Measurements from ENCODE around the gene GRID2IP. TPM values are rescaled to one million over a fixed set of nuclear protein-coding genes. Genes with fewer than 3 reads are reported as not detected.

GRID2IP gene
- total and polyA plus RNA-seq, 2 of the 13 experiments (the other 11 are each of a cell fraction or from before 2014, with no cell fraction given): 0.03 TPM; not detected in 1

DNA sequence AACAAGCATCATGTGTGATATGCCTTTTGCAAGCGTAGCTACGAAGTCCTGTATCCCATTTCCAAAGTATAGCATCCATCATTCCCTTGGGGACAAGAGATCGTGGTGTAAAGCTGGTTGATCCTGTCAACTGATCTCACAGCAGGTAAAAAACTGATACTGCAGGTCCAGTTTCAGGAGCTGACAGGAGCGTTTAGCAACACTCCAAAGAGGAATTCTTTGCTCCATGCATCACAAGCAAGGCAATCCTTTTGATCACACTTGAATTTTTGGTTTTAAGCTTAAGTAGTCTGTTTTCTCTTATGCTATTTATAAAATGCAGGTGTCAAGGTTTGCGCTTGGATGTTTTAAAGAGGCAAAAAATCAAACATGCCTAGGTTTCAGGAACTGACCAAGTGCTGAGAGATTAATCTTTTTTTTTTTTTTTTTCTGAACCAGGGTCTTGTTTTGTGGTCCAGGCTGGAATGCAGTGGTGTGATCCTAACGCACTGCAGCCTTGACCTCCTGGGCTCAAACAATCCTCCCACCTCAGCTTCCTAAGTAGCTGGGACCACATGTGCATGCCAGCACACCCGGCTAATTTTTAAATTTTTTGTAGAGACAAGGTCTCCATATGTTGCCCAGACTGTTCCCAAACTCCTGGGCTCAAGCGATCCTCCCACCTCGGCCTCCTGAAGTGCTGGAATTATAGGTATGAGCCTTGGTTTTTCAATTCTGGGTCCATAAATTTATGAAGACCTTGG lies 24.2 kb upstream of the GRID2IP start (continued):
- TF ChIP-seq, protein P1, sequence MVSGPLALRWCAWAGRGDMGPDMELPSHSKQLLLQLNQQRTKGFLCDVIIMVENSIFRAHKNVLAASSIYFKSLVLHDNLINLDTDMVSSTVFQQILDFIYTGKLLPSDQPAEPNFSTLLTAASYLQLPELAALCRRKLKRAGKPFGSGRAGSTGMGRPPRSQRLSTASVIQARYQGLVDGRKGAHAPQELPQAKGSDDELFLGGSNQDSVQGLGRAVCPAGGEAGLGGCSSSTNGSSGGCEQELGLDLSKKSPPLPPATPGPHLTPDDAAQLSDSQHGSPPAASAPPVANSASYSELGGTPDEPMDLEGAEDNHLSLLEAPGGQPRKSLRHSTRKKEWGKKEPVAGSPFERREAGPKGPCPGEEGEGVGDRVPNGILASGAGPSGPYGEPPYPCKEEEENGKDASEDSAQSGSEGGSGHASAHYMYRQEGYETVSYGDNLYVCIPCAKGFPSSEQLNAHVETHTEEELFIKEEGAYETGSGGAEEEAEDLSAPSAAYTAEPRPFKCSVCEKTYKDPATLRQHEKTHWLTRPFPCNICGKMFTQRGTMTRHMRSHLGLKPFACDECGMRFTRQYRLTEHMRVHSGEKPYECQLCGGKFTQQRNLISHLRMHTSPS (CRISPR knock-in tag; IDR thresholded peaks at IDR 0.05; ENCODE audit: low read depth): no peak
- 0 out of 2 replicates have a peak, but pooled peaks have one; percentile 39 for TF ChIP-seq ZNF792 (CRISPR knock-in tag; IDR thresholded peaks at IDR 0.05)
- TF ChIP-seq CEBPB (IDR thresholded peaks at IDR 0.05; ENCODE audit: borderline replicate concordance, low read depth, low read length): peak; percentile 30; the same call in 1 of the 2 replicates
- 0 out of 2 replicates have a peak, but pooled peaks have one; percentile 19 for TF ChIP-seq HDAC1 (CRISPR knock-in tag; IDR thresholded peaks at IDR 0.05)
- no peak for TF ChIP-seq ZNF543 (CRISPR knock-in tag; IDR thresholded peaks at IDR 0.05)
- TF ChIP-seq AKAP8 (CRISPR knock-in tag; IDR thresholded peaks at IDR 0.05): 0 out of 2 replicates have a peak, but pooled peaks have one; percentile 45
- peak; percentile 45; the same call in 1 of the 2 replicates for TF ChIP-seq CREM (IDR thresholded peaks at IDR 0.05)
- no peak for TF ChIP-seq CREM (CRISPR knock-in tag; IDR thresholded peaks at IDR 0.05)
- TF ChIP-seq, protein P2, sequence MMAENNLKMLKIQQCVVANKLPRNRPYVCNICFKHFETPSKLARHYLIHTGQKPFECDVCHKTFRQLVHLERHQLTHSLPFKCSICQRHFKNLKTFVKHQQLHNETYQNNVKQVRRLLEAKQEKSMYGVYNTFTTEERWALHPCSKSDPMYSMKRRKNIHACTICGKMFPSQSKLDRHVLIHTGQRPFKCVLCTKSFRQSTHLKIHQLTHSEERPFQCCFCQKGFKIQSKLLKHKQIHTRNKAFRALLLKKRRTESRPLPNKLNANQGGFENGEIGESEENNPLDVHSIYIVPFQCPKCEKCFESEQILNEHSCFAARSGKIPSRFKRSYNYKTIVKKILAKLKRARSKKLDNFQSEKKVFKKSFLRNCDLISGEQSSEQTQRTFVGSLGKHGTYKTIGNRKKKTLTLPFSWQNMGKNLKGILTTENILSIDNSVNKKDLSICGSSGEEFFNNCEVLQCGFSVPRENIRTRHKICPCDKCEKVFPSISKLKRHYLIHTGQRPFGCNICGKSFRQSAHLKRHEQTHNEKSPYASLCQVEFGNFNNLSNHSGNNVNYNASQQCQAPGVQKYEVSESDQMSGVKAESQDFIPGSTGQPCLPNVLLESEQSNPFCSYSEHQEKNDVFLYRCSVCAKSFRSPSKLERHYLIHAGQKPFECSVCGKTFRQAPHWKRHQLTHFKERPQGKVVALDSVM (CRISPR knock-in tag; IDR thresholded peaks at IDR 0.05): peak; percentile 83
- TF ChIP-seq, protein P3, sequence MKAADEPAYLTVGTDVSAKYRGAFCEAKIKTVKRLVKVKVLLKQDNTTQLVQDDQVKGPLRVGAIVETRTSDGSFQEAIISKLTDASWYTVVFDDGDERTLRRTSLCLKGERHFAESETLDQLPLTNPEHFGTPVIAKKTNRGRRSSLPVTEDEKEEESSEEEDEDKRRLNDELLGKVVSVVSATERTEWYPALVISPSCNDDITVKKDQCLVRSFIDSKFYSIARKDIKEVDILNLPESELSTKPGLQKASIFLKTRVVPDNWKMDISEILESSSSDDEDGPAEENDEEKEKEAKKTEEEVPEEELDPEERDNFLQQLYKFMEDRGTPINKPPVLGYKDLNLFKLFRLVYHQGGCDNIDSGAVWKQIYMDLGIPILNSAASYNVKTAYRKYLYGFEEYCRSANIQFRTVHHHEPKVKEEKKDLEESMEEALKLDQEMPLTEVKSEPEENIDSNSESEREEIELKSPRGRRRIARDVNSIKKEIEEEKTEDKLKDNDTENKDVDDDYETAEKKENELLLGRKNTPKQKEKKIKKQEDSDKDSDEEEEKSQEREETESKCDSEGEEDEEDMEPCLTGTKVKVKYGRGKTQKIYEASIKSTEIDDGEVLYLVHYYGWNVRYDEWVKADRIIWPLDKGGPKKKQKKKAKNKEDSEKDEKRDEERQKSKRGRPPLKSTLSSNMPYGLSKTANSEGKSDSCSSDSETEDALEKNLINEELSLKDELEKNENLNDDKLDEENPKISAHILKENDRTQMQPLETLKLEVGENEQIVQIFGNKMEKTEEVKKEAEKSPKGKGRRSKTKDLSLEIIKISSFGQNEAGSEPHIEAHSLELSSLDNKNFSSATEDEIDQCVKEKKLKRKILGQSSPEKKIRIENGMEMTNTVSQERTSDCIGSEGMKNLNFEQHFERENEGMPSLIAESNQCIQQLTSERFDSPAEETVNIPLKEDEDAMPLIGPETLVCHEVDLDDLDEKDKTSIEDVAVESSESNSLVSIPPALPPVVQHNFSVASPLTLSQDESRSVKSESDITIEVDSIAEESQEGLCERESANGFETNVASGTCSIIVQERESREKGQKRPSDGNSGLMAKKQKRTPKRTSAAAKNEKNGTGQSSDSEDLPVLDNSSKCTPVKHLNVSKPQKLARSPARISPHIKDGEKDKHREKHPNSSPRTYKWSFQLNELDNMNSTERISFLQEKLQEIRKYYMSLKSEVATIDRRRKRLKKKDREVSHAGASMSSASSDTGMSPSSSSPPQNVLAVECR (CRISPR knock-in tag; IDR thresholded peaks at IDR 0.05; ENCODE audit: borderline replicate concordance): peak; percentile 52; the same call in 1 of the 2 replicates
- TF ChIP-seq ISL2 (CRISPR knock-in tag; IDR thresholded peaks at IDR 0.05): peak; percentile 46; the same call in 1 of the 2 replicates
- TF ChIP-seq, protein P4, sequence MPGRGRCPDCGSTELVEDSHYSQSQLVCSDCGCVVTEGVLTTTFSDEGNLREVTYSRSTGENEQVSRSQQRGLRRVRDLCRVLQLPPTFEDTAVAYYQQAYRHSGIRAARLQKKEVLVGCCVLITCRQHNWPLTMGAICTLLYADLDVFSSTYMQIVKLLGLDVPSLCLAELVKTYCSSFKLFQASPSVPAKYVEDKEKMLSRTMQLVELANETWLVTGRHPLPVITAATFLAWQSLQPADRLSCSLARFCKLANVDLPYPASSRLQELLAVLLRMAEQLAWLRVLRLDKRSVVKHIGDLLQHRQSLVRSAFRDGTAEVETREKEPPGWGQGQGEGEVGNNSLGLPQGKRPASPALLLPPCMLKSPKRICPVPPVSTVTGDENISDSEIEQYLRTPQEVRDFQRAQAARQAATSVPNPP (CRISPR knock-in tag; IDR thresholded peaks at IDR 0.05): no peak
- TF ChIP-seq NCOA2 (CRISPR knock-in tag; IDR thresholded peaks at IDR 0.05): peak; percentile 77; the same call in 1 of the 2 replicates
- peak; percentile 21; the same call in 1 of the 2 replicates for TF ChIP-seq ZMYM4 (CRISPR knock-in tag; IDR thresholded peaks at IDR 0.05)
- TF ChIP-seq FOXA3 (CRISPR knock-in tag; IDR thresholded peaks at IDR 0.05): peak; percentile 52; the same call in 1 of the 2 replicates
- TF ChIP-seq ZNF33B (CRISPR knock-in tag; IDR thresholded peaks at IDR 0.05): no peak
- no peak for TF ChIP-seq ZNF839 (CRISPR knock-in tag; IDR thresholded peaks at IDR 0.05; ENCODE audit: borderline replicate concordance)
- TF ChIP-seq, protein P5, sequence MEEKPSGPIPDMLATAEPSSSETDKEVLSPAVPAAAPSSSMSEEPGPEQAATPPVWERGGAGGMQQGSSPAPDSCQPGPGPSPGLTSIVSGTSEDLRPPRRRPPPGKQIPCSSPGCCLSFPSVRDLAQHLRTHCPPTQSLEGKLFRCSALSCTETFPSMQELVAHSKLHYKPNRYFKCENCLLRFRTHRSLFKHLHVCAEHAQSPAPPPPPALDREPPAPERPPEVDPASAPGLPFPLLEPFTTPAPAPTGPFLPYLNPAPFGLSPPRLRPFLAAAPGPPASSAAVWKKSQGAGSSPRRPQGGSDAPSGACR (CRISPR knock-in tag; IDR thresholded peaks at IDR 0.05): 0 out of 2 replicates have a peak, but pooled peaks have one; percentile 33
- TF ChIP-seq ETV5 (CRISPR knock-in tag; IDR thresholded peaks at IDR 0.05; ENCODE audit: borderline replicate concordance): peak; percentile 23; the same call in 1 of the 2 replicates
